Stomach (tissue), 9 donors: ENCODE measurements around the gene CALCOCO2. TPM values are rescaled to one million over a fixed set of nuclear protein-coding genes. Genes with fewer than 3 reads are reported as not detected.

ENCODE experiments used
- DNase-seq, 2 donors: peaks; one replicate each; pipeline versions ENCODE4 v3.0.0 to v3.0.0-alpha.2; 2013 to 2019
- H3K27ac ChIP-seq, 5 donors: fragments of 200-600 bp in 4 of 5; sonication (generic) in 4 of 5; one replicate each; pipeline ENCODE4 v1.5.1; 2013 to 2019; ENCODE audit warnings: mild to moderate bottlenecking in 1 of 5, moderate library complexity in 1 of 5
- H3K27me3 ChIP-seq, 3 donors: fragments of 200-600 bp; sonication (generic); one replicate each; pipeline ENCODE4 v1.5.1; 2017 to 2019; ENCODE audit warnings: mixed run types in 1 of 3
- H3K36me3 ChIP-seq, 4 donors: fragments of 200-600 bp; sonication (generic); 1 replicate in 3 of 4; 2 replicates in 1 of 4; pipeline ENCODE4 v1.5.1; 2016 to 2019
- H3K4me1 ChIP-seq, 4 donors: fragments of 200-600 bp; sonication (generic); one replicate each; pipeline ENCODE4 v1.5.1; 2016 to 2019
- H3K4me3 ChIP-seq, 4 donors: fragments of 200-600 bp; sonication (generic) in 3 of 4; one replicate each; pipeline ENCODE4 v1.5.1; 2016 to 2019; ENCODE audit warnings: mild to moderate bottlenecking in 1 of 4
- H3K9me3 ChIP-seq, 4 donors: fragments of 200-600 bp; sonication (generic); one replicate each; pipeline ENCODE4 v1.5.1; 2016 to 2019
- CTCF ChIP-seq, 7 experiments: fragments of 450-650 bp in 4 of 7; fragments of 200-600 bp in 3 of 7; sonication (generic) in 3 of 7; IDR thresholded peaks; one replicate each; pipeline ENCODE4 v1.5.1; 2016 to 2019; ENCODE audit warnings: antibody characterized with exemption in 7 of 7, control low read depth in 2 of 7, mild to moderate bottlenecking in 1 of 7
- EP300 ChIP-seq: sonication (generic); formaldehyde crosslinking; IDR thresholded peaks from one replicate; pipeline ENCODE4 v1.6.1; 2017; ENCODE audit warnings: antibody characterized with exemption
- POLR2A ChIP-seq, 4 donors: fragments of 450-650 bp; IDR thresholded peaks; one replicate each; pipeline ENCODE4 v1.6.1; 2016; ENCODE audit warnings: antibody characterized with exemption in 4 of 4, control low read depth in 2 of 4, mild to moderate bottlenecking in 1 of 4, moderate library complexity in 1 of 4
- POLR2AphosphoS5 ChIP-seq, 3 donors: sonication (generic); formaldehyde crosslinking; IDR thresholded peaks; one replicate each; pipeline ENCODE4 v1.6.1; 2016; ENCODE audit warnings: antibody characterized with exemption in 3 of 3
- WGBS, 5 donors: extraction: QIAGEN DNeasy Blood & Tissue Kit in 3 of 5; methylation state at CpG; one replicate each; pipeline versions ENCODE4 v1.1.5 to v1.1.7; 2013 to 2018; 5-methylcytosine and 5-hydroxymethylcytosine counted together
- intact Hi-C: fragments of 100-400 bp; cut with DNase I; formaldehyde crosslinking; loops from one replicate; pipeline ENCODE4 v1.15.1; 2023; ENCODE audit warnings: low total_unique reads
- polyA plus RNA-seq, 3 donors: library from polyadenylated mRNA; stranded (reverse); fragments of 200-250 nt; gene quantifications; one replicate each; pipeline ENCODE4 v1.2.3, GENCODE V29; 2013
- total RNA-seq, 5 donors: library from RNA; depleted of rRNA; stranded (reverse); fragments of >200 nt; gene quantifications; one replicate each; pipeline versions ENCODE4 v1.1.0 to v1.2.3, GENCODE V29; 2014 to 2016
- donor health status: healthy with polysubstance abuse.
- donor health status: Bipolar disorder and iron deficiency.
- donor health status: healthy.

Gene CALCOCO2
- total and polyA plus RNA-seq, 8 donors: 43.0 to 109 (median 69.4) TPM

GRCh38 chr17:48903401-48903800 is 72.6 kb downstream of the CALCOCO2 start:
- H3K27me3 ChIP-seq: no peaks in the 10 kb centered on the region
- 75 to 92% (median 79%) methylated on average over 1 of the region's 1 CpG for WGBS, 5 donors
- no peak for TF ChIP-seq CTCF (IDR thresholded peaks at IDR 0.05)
- TF ChIP-seq POLR2AphosphoS5 (IDR thresholded peaks at IDR 0.05): no peak
- no peak for TF ChIP-seq POLR2A (IDR thresholded peaks at IDR 0.05)
- no peak for TF ChIP-seq EP300
- H3K27ac ChIP-seq: no peak overlapping the region
- peaks cover 4 to 8% (median 6%) of the 10 kb centered on the region in 4 donors for H3K4me1 ChIP-seq
- DNase-seq: no peak
- H3K9me3 ChIP-seq: no peaks in the 10 kb centered on the region
- intact Hi-C loops: no loop called here
- peaks cover under 1 to 2% (median 2%) of the 10 kb centered on the region in 4 donors for H3K36me3 ChIP-seq
- H3K4me3 ChIP-seq: no peak overlapping the region

GRCh38 chr17:48904428-48904827 is 73.6 kb downstream of the CALCOCO2 start:
- Histone ChIP-seq H3K27ac (no peak overlapping the region), H3K27me3 (no peaks in the 10 kb centered on the region), H3K4me1 (peaks cover 4 to 13% (median 11%) of the 10 kb centered on the region in 4 donors), H3K9me3 (no peaks in the 10 kb centered on the region), H3K36me3 (no peaks in the 10 kb centered on the region), H3K4me3 (no peak overlapping the region)
- WGBS, 5 donors: 76 to 90% (median 88%) methylated on average over 7 of the region's 7 CpGs
- no peak for DNase-seq
- TF ChIP-seq POLR2A (IDR thresholded peaks at IDR 0.05) (no peak), CTCF (IDR thresholded peaks at IDR 0.05) (no peak), EP300 (no peak), POLR2AphosphoS5 (IDR thresholded peaks at IDR 0.05) (no peak)
- intact Hi-C loops: no loop called here

- no peak for TF ChIP-seq CTCF (IDR thresholded peaks at IDR 0.05)
- TF ChIP-seq EP300: no peak
- TF ChIP-seq POLR2AphosphoS5 (IDR thresholded peaks at IDR 0.05): no peak
- no peak for TF ChIP-seq POLR2A (IDR thresholded peaks at IDR 0.05)
- 81 to 86% (median 85%) methylated on average over 9 of the region's 9 CpGs for WGBS, 5 donors
- intact Hi-C loops: no loop called here
Measured at GRCh38 chr17:48905987-48906515, 75.2 kb downstream of the CALCOCO2 start.

GRCh38 chr17:48907713-48908046 is 76.8 kb downstream of the CALCOCO2 start:
- WGBS, 5 donors: 28 to 78% (median 41%) methylated on average over 1 to 2 of the region's 2 CpGs
- intact Hi-C loops: no loop called here
- peaks cover 4 to 24% (median 22%) of the 10 kb centered on the region in 4 donors for H3K36me3 ChIP-seq
- H3K9me3 ChIP-seq: no peaks in the 10 kb centered on the region
- H3K4me1 ChIP-seq: peaks cover 23 to 43% (median 35%) of the 10 kb centered on the region in 4 donors
- peak overlapping the region; percentile 92 to 99 (median 93) for H3K27ac ChIP-seq
- peak overlapping the region; percentile 85 to 96 (median 90) for H3K4me3 ChIP-seq
- no peak for TF ChIP-seq POLR2AphosphoS5 (IDR thresholded peaks at IDR 0.05)
- TF ChIP-seq EP300: no peak
- no peak for TF ChIP-seq POLR2A (IDR thresholded peaks at IDR 0.05)
- no peak for TF ChIP-seq CTCF (IDR thresholded peaks at IDR 0.05)
- DNase-seq: peak in 1 of 2 donors; percentile 70
- H3K27me3 ChIP-seq: no peaks in the 10 kb centered on the region

More at GRCh38 chr17:48905987-48906515, 75.2 kb downstream of the CALCOCO2 start:
- DNase-seq: no peak
- Histone ChIP-seq H3K27ac (no peak overlapping the region), H3K4me1 (peaks cover 20 to 29% (median 27%) of the 10 kb centered on the region in 4 donors), H3K4me3 (no peak overlapping the region), H3K27me3 (no peaks in the 10 kb centered on the region), H3K9me3 (no peaks in the 10 kb centered on the region), H3K36me3 (peaks cover 4 to 8% (median 7%) of the 10 kb centered on the region in 4 donors)
